Neuronal stem cell (in vitro differentiated cells): ENCODE results near the gene LTBP2.

Source experiments
- DNase-seq: peaks from one replicate; pipeline ENCODE4 v3.0.0-alpha.2; 2013; ENCODE audit warnings: low spot score
- H2AFZ ChIP-seq: one replicate; pipeline ENCODE4 v1.6.1; 2013; ENCODE audit warnings: mild to moderate bottlenecking, low read length, inconsistent platforms
- H2AK5ac ChIP-seq: 2 replicates; pipeline ENCODE4 v1.6.1; 2013; ENCODE audit warnings: low read depth, mild to moderate bottlenecking, inconsistent platforms, low read length, moderate library complexity, mixed read lengths
- H2BK120ac ChIP-seq: 2 replicates; pipeline ENCODE4 v1.6.1; 2013; ENCODE audit warnings: low read depth, mild to moderate bottlenecking, inconsistent platforms, low read length, moderate library complexity, mixed read lengths
- H2BK12ac ChIP-seq: one replicate; pipeline ENCODE4 v1.6.1; 2013; ENCODE audit warnings: low read length, inconsistent platforms
- H2BK15ac ChIP-seq: 2 replicates; pipeline ENCODE4 v1.6.1; 2013; ENCODE audit warnings: mild to moderate bottlenecking, low read length, inconsistent platforms, mixed read lengths
- H2BK5ac ChIP-seq: one replicate; pipeline ENCODE4 v1.6.1; 2013; ENCODE audit warnings: inconsistent platforms, mild to moderate bottlenecking, low read length, moderate library complexity
- H3K14ac ChIP-seq: one replicate; pipeline ENCODE4 v1.6.1; 2013; ENCODE audit warnings: low read length, inconsistent platforms
- H3K18ac ChIP-seq: 2 replicates; pipeline ENCODE4 v1.6.1; 2013; ENCODE audit warnings: low read length, inconsistent platforms
- H3K23ac ChIP-seq: 2 replicates; pipeline ENCODE4 v1.6.1; 2013; ENCODE audit warnings: low read depth, mild to moderate bottlenecking, mixed read lengths, low read length, inconsistent platforms; ENCODE audit not compliant: poor library complexity
- H3K27ac ChIP-seq: replicated peaks from 3 replicates; pipeline ENCODE4 v1.5.1; 2013; ENCODE audit warnings: low read length, inconsistent platforms
- H3K27me3 ChIP-seq, 3 experiments: 2 replicates each; pipeline ENCODE4 v1.6.1; 2013; ENCODE audit warnings: low read length in 3 of 3, mild to moderate bottlenecking in 2 of 3, inconsistent platforms in 1 of 3, low read depth in 1 of 3, mixed read lengths in 1 of 3, moderate library complexity in 1 of 3; ENCODE audit not compliant: control insufficient read depth in 3 of 3, insufficient read depth in 3 of 3
- H3K36me3 ChIP-seq, 2 donors: replicated peaks in 1 of 2; 2 replicates each; pipeline ENCODE4 v1.6.1; 2013; ENCODE audit warnings: low read length in 2 of 2; ENCODE audit not compliant: control insufficient read depth in 2 of 2, insufficient read depth in 2 of 2
- H3K4ac ChIP-seq: 2 replicates; pipeline ENCODE4 v1.6.1; 2013; ENCODE audit warnings: inconsistent platforms, mild to moderate bottlenecking, low read length, moderate library complexity
- H3K4me1 ChIP-seq, 2 donors: 1 replicate in 1 of 2; 2 replicates in 1 of 2; pipeline ENCODE4 v1.6.1; 2013; ENCODE audit warnings: low read length in 2 of 2, low read depth in 1 of 2; ENCODE audit not compliant: control insufficient read depth in 2 of 2, insufficient read depth in 1 of 2
- H3K4me2 ChIP-seq: one replicate; pipeline ENCODE4 v1.6.1; 2013; ENCODE audit warnings: mild to moderate bottlenecking, low read length, inconsistent platforms; ENCODE audit not compliant: insufficient read depth, poor library complexity, severe bottlenecking
- H3K4me3 ChIP-seq, 2 donors: 2 replicates each; pipeline ENCODE4 v1.5.1; 2013; ENCODE audit warnings: low read length in 2 of 2, mild to moderate bottlenecking in 2 of 2, inconsistent platforms in 1 of 2, moderate library complexity in 1 of 2
- H3K79me1 ChIP-seq: one replicate; pipeline ENCODE4 v1.6.1; 2013; ENCODE audit warnings: low read depth, mild to moderate bottlenecking, inconsistent platforms, low read length, moderate library complexity
- H3K9ac ChIP-seq: one replicate; pipeline ENCODE4 v1.6.1; 2013; ENCODE audit warnings: mild to moderate bottlenecking, low read depth, low read length, inconsistent platforms; ENCODE audit not compliant: poor library complexity
- H3K9me3 ChIP-seq, 2 donors: replicated peaks in 1 of 2; 2 replicates each; pipeline versions ENCODE3 to v1.6.1; 2013; ENCODE audit warnings: low read length in 2 of 2, mild to moderate bottlenecking in 2 of 2, inconsistent platforms in 1 of 2, low read depth in 1 of 2, mixed read lengths in 1 of 2, moderate library complexity in 1 of 2; ENCODE audit not compliant: control insufficient read depth in 2 of 2, insufficient read depth in 1 of 2
- H4K8ac ChIP-seq: one replicate; pipeline ENCODE4 v1.6.1; 2013; ENCODE audit warnings: low read depth, mild to moderate bottlenecking, inconsistent platforms, low read length, moderate library complexity
- H4K91ac ChIP-seq: one replicate; pipeline ENCODE4 v1.6.1; 2013; ENCODE audit warnings: low read length, low read depth, mild to moderate bottlenecking, inconsistent platforms; ENCODE audit not compliant: poor library complexity
- WGBS, 2 donors: extraction: QIAGEN DNeasy Blood & Tissue Kit; methylation state at CpG; one replicate each; pipeline ENCODE4 v1.1.7; 2013; ENCODE audit warnings: missing lambda C conversion rate in 2 of 2, mixed read lengths in 1 of 2; ENCODE audit not compliant: insufficient read length in 2 of 2, insufficient replicate concordance in 1 of 2; ENCODE audit errors: extremely low coverage in 2 of 2; 5-methylcytosine and 5-hydroxymethylcytosine counted together

The LTBP2 gene

DNA sequence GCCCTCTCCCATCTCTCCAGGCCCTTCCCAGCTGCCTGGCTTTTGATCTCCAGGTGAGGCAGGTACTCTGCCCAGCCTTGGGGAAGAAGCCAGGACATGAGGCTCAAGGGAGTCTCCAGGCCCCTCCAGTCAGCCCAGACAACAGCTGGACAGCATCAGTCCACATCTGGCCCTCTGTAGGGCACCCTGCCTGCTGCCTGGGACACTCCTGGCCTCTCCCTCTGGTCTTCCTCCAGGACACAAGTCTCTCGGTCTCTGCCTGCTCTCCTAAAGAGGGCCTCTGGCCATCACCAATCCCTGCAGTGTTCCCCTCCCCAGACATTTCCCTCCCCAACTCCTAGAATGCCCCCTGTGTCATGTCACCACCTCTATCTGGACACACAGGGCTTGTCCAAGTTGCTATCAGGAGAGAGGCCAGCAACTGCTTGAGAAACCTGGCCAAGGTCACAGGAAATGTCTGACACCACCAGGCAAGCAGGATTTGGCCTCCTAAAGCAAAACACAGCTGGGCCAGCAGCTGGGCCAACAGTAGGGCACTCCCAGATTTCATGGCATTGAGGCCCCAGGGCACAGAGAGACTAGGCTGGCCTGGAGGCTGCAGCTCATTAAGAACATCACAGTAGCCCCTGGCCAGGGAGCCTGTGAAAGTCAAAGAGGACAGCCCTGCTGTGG, 29.0 kb downstream of the LTBP2 start:
- no peak overlapping the region for H2AFZ ChIP-seq
- no peak for DNase-seq
- no CpG with 5 or more reads among the region's 1 CpG for WGBS, 2 donors

DNA sequence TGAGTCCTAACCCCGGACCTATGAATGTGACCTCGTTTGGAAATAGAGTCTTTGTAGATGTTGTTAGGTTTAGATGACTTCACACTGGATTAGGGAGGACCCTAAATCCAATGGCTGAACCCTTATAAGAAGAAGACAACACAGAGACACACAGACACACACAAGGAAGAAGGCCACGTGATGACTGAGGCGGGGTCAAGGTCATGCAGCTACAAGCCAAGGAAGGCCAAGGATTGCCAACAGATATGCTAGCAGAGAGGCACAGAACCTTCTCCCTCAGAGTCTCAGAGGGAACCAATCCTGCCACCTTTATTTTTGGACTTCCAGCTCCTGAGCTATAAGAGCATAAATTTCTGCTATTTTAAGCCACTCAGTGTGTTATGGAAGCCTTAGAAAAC, 31.8 kb downstream of the LTBP2 start:
- H3K27ac ChIP-seq = no peak overlapping the region
- no peak for DNase-seq
- H4K91ac ChIP-seq = no peak overlapping the region
- H3K4ac ChIP-seq = no peak overlapping the region
- no peak overlapping the region for H3K18ac ChIP-seq
- no peak overlapping the region for H3K14ac ChIP-seq
- H3K4me3 ChIP-seq = no peak overlapping the region
- no peak overlapping the region for H3K23ac ChIP-seq
- no peak overlapping the region for H4K8ac ChIP-seq
- no peak overlapping the region for H2BK120ac ChIP-seq
- H3K4me2 ChIP-seq = no peak overlapping the region
- no peak overlapping the region for H2BK5ac ChIP-seq
- no CpG with 5 or more reads among the region's 4 CpGs for WGBS, 2 donors
- H3K9me3 ChIP-seq = no peaks in the 10 kb centered on the region
- H3K4me1 ChIP-seq = peaks cover 3 to 5% of the 10 kb centered on the region in 2 donors
- no peak overlapping the region for H2BK15ac ChIP-seq
- no peak overlapping the region for H2AFZ ChIP-seq
- peaks cover 0 to 34% (median 0%) of the 10 kb centered on the region in 3 experiments for H3K27me3 ChIP-seq
- no peaks in the 10 kb centered on the region for H3K36me3 ChIP-seq
- H3K79me1 ChIP-seq = no peaks in the 10 kb centered on the region
- H3K9ac ChIP-seq = no peak overlapping the region
- H2AK5ac ChIP-seq = no peak overlapping the region
- H2BK12ac ChIP-seq = no peak overlapping the region

More for the DNA sequence above, 29.0 kb downstream of the LTBP2 start:
- peaks cover 3 to 5% of the 10 kb centered on the region in 2 donors for H3K4me1 ChIP-seq
- H3K36me3 ChIP-seq = no peaks in the 10 kb centered on the region
- H3K27me3 ChIP-seq = peaks cover 0 to 29% (median 0%) of the 10 kb centered on the region in 3 experiments
- no peak overlapping the region for H2BK12ac ChIP-seq
- H3K4me2 ChIP-seq = no peak overlapping the region
- H3K23ac ChIP-seq = no peak overlapping the region
- H4K8ac ChIP-seq = no peak overlapping the region
- no peak overlapping the region for H3K14ac ChIP-seq
- no peaks in the 10 kb centered on the region for H3K79me1 ChIP-seq
- no peaks in the 10 kb centered on the region for H3K9me3 ChIP-seq
- no peak overlapping the region for H4K91ac ChIP-seq
- no peak overlapping the region for H3K4me3 ChIP-seq
- no peak overlapping the region for H3K9ac ChIP-seq
- H3K4ac ChIP-seq = no peak overlapping the region
- H2BK120ac ChIP-seq = no peak overlapping the region
- H2BK15ac ChIP-seq = no peak overlapping the region
- H3K18ac ChIP-seq = no peak overlapping the region
- no peak overlapping the region for H2BK5ac ChIP-seq
- peak overlapping the region; percentile 37 for H2AK5ac ChIP-seq
- H3K27ac ChIP-seq = no peak overlapping the region

GRCh38 chr14:74579447-74580274, 32.4 kb downstream of the LTBP2 start:
- Histone ChIP-seq H3K4me1 (peaks cover 3 to 5% of the 10 kb centered on the region in 2 donors), H2BK12ac (no peak overlapping the region), H2BK120ac (no peak overlapping the region), H2AK5ac (no peak overlapping the region), H2AFZ (no peak overlapping the region), H3K23ac (no peak overlapping the region), H3K27me3 (peaks cover 0 to 28% (median 0%) of the 10 kb centered on the region in 3 experiments), H3K18ac (peak overlapping the region; percentile 38), H3K4me2 (no peak overlapping the region), H3K79me1 (no peaks in the 10 kb centered on the region), H4K8ac (no peak overlapping the region), H3K9me3 (no peaks in the 10 kb centered on the region), H2BK5ac (no peak overlapping the region), H3K14ac (no peak overlapping the region), H3K4me3 (no peak overlapping the region), H3K27ac (no peak overlapping the region), H4K91ac (no peak overlapping the region), H3K9ac (no peak overlapping the region), H3K36me3 (no peaks in the 10 kb centered on the region), H2BK15ac (no peak overlapping the region), H3K4ac (no peak overlapping the region)
- WGBS, 2 donors = no CpG with 5 or more reads among the region's 12 CpGs
- DNase-seq = no peak

GRCh38 chr14:74578479-74578878, 33.6 kb downstream of the LTBP2 start:
- no peak overlapping the region for H3K4ac ChIP-seq
- H3K27me3 ChIP-seq = peaks cover 0 to 20% (median 0%) of the 10 kb centered on the region in 3 experiments
- WGBS, 2 donors = no CpG with 5 or more reads among the region's 5 CpGs

More at GRCh38 chr14:74578479-74578878, 33.6 kb downstream of the LTBP2 start:
- Histone ChIP-seq H3K27ac (no peak overlapping the region), H3K4me1 (peaks cover 3 to 5% of the 10 kb centered on the region in 2 donors), H2BK15ac (no peak overlapping the region), H3K4me2 (no peak overlapping the region), H3K23ac (peak overlapping the region; percentile 5), H2AFZ (no peak overlapping the region), H3K9me3 (no peaks in the 10 kb centered on the region), H3K14ac (no peak overlapping the region), H2BK12ac (no peak overlapping the region), H3K18ac (no peak overlapping the region), H4K91ac (no peak overlapping the region), H4K8ac (no peak overlapping the region), H3K36me3 (no peaks in the 10 kb centered on the region), H3K79me1 (no peaks in the 10 kb centered on the region), H2BK120ac (no peak overlapping the region), H2AK5ac (no peak overlapping the region), H2BK5ac (no peak overlapping the region), H3K4me3 (no peak overlapping the region), H3K9ac (no peak overlapping the region)
- no peak for DNase-seq
